Measurements from ENCODE around the gene BCO1.

- TF ChIP-seq CTCF (IDR thresholded peaks at IDR 0.05): no peak
- TF ChIP-seq POLR2A (IDR thresholded peaks at IDR 0.05): no peak
- TF ChIP-seq POLR2AphosphoS5 (IDR thresholded peaks at IDR 0.05): no peak
- no peak for TF ChIP-seq EP300 (IDR thresholded peaks at IDR 0.05)
Observed at GRCh38 chr16:81239367-81240121, 1.1 kb downstream of the BCO1 start.

Measured in sigmoid colon (tissue), 4 donors.